Right lung (tissue), 10 donors: ENCODE data around the gene GAGE13. TPM values are rescaled to one million over a fixed set of nuclear protein-coding genes. Genes with fewer than 3 reads are reported as not detected.
"Not testable (repeated sequence)": the region's sequence is repeated elsewhere in the genome, so short reads cannot be mapped to it uniquely, and the experiment has no call there.

ENCODE experiments used
- DNase-seq, 2 donors: peaks; one replicate each; pipeline ENCODE4 v3.0.0-alpha.2; 2013
- long read RNA-seq, 8 donors: transcript quantifications; one replicate each; lab custom pipeline, GENCODE V29; 2026
- polyA plus RNA-seq, 5 donors: library from polyadenylated mRNA; unstranded; fragments of 120-200 nt; gene quantifications; one replicate each; pipeline versions ENCODE4 v1.2.1 to v1.2.3, GENCODE V29; 2013; ENCODE audit warnings: inconsistent platforms in 1 of 5, low replicate concordance in 1 of 5; ENCODE audit not compliant: insufficient read length in 5 of 5, insufficient read depth in 1 of 5

The GAGE13 gene, protein sequence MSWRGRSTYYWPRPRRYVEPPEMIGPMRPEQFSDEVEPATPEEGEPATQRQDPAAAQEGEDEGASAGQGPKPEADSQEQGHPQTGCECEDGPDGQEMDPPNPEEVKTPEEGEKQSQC
- polyA plus RNA-seq = not detected
- long read RNA-seq, donor 1 = 0 reads
- long read RNA-seq, donor 2 = 0 reads
- long read RNA-seq, donor 3 = 0 reads
- long read RNA-seq, donor 4 = 0 reads
- long read RNA-seq, donor 5 = 0 reads
- long read RNA-seq, donor 6 = 0 reads
- long read RNA-seq, donor 7 = 0 reads
- long read RNA-seq, donor 8 = 0 reads

GRCh38 chrX:49331282-49331681, at the start of gene GAGE13:
GAGE13 (plus strand) TSS chrX:49331582; CDS start chrX:49332738, 1,156 bp downstream.
- not testable (repeated sequence) for DNase-seq

DNA sequence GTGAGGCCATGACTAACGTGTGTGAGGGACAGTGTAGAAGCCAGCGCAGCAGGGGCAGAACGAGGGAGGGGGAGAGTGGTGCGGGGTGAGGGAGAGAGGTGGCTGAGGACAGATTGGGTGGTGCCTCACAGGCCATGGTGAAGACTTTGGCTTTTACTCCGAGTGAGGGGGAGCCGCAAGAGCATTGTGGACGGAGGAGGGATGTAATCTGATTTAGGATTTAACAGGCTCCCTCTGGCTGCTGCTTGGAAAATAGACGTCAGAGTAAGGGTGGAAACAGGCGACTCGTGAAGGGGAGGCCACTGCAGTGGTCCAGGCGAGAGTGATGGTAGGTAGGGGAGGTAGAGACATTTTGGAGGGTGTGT, 48.8 kb upstream of the GAGE13 start:
- DNase-seq = peak in 1 of 2 donors; percentile 23

- no peak for DNase-seq
Measured at GRCh38 chrX:49284212-49284611, 47.2 kb upstream of the GAGE13 start.

- no peak for DNase-seq
Measured at GRCh38 chrX:49286136-49286535, 45.2 kb upstream of the GAGE13 start.

DNA sequence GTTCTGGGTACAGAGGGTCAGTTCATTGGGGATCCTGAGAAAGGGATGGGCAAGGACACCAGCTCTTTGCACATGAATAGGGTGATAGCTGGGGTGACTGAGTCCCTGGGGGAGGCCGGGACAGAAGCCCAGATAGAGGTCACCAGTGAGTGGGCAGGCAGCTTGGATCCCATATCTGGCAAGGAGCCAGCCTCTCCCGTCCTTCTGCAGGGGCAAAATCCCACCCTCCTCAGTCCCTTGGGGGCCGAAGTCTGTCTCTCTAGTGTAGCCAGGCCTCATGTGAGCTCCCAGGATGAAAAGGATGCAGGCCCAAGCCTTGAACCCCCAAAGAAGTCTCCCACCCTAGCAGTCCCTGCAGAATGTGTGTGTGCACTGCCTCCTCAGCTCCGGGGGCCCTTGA, 44.8 kb upstream of the GAGE13 start:
- DNase-seq = no peak

GRCh38 chrX:49287665-49288064, 43.7 kb upstream of the GAGE13 start:
- DNase-seq = no peak

DNA sequence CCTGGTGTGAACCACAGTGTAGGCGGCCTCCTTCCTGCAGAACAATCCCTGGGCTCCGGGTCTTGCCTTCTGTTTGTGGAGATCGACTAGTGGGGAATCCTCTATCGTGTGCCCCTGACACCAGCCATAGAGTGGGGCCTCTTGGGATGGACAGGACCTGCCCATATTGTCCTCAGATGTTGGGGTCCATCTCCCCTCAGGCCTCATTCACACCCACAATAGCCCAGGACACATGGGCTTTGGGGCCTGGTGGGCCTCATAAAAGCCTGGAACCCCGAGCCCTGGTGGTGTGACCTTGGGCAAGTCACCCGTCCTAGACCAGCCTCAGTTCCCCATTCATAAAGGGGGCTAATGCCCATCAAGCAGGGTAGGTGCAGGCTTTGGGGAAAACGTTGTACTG, 41.2 kb upstream of the GAGE13 start:
- no peak for DNase-seq

DNA sequence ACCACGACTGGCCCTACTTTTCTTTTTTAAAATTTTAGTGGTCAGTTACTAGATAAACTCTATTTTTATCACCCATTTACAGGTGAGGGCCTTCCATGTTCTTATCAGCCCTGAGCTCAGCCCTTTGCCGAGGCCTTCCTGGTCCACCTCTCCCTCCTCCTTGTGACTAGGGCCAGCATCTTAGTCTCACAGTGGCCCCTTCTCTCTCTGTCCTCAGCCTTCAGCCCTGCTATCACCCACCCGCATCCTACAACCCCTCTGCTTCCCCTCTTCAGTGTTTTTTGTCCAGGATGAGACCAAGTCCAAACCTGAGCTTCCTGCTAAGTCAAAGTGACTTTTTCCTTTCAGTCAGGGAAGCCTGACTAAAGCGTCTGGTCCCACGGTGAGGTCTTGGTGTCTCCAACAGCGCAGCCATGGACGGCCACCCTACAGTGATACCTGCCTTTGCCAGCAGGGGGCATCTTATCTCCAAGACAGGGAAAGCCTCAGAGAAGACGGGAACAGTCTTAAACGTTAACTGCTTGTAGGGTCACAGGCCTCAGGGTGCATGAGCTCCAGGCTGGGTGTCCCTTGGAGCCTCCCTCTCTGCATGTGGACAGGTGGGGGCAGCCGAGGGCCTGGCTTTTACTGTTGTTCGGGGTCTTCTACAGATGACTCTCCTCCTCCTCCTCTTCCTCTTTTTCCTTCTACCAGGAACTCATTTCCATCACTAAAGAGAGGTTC, 39.6 kb upstream of the GAGE13 start:
- DNase-seq = peak in 1 of 2 donors; percentile 41

- DNase-seq = no peak
Measured at GRCh38 chrX:49292400-49293362, 38.7 kb upstream of the GAGE13 start.

GRCh38 chrX:49299293-49299692, 32.1 kb upstream of the GAGE13 start:
- DNase-seq = not testable (repeated sequence)

GRCh38 chrX:49300703-49301102, 30.7 kb upstream of the GAGE13 start:
- no peak for DNase-seq

- no peak for DNase-seq
Measured at GRCh38 chrX:49303346-49303745, 28.0 kb upstream of the GAGE13 start, which contains the start of gene GAGE10. GAGE10 (plus strand) TSS chrX:49303646; CDS start chrX:49304860, 1,214 bp downstream.

- not testable (repeated sequence) for DNase-seq
Measured at GRCh38 chrX:49307775-49308174, 23.6 kb upstream of the GAGE13 start.

- DNase-seq = peak in 1 of 2 donors; percentile 15
Measured at GRCh38 chrX:49308604-49309269, 22.6 kb upstream of the GAGE13 start.

- peak; percentile 26 to 38 for DNase-seq
Measured at GRCh38 chrX:49309401-49309981, 21.9 kb upstream of the GAGE13 start.

- no peak for DNase-seq
Measured at GRCh38 chrX:49310371-49310770, 21.0 kb upstream of the GAGE13 start.

DNA sequence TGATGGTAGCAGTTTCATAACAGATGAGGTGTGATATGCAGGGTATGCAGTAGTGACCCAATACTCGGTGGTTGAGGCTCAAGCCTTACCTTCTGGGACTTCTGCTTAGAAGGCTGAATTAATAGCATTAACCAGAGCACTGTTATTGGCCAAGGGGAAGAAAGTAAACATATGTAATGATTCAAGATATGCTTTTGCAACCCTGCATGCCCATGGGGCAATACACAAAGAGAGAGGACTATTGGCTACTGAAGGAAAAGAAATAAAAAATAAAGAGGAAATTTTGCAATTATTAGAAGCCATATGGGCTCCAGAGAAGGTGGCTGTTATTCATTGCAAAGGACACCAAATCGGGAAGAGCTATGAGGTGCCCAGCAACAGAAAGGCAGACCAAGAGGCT, 19.2 kb upstream of the GAGE13 start:
- no peak for DNase-seq

DNA sequence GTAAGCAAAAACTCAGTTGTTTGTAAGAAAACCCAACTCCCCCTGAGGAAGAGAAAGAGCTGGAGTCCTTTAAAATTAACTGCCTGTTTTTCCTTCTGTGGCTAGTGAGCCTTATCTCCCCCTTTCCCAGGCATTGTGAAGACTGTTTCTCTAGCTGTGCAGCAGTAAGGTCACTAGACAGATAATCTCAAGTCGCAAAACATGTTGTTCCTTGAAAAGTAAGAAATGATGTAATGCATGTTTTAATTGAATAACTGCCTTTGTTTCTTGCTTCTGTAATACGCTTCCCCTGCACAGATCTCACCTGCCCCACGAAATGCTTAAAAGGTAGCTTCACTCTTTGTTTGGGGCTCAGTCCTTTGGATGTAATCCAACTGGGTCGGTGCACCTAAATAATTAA, 15.3 kb upstream of the GAGE13 start:
- no peak for DNase-seq

GRCh38 chrX:49321737-49322136, 9.6 kb upstream of the GAGE13 start, which contains the start of gene GAGE12J:
GAGE12J (plus strand) TSS chrX:49322037; CDS start chrX:49323194, 1,157 bp downstream.
- not testable (repeated sequence) for DNase-seq

DNA sequence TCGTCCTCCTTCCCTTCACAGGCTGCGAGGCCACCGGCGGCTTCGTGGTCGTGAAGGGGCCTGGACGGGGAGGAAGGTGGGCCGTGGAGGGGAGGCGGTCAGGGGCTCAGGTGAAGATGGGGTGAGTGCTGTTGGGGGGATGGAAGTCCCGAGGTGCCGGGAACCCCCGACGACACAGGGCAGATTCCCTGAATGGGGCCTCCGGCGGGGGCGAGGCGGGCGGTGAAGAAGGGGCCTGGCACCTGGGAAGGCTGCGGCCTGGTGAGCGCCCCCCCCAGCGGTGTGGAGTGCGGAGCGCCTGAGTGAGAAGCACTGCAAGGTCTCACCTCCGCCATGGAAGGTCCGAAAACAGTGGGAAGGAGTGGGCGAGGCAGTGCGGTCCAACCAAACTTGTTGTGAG, 9.1 kb upstream of the GAGE13 start:
- not testable (repeated sequence) for DNase-seq

DNA sequence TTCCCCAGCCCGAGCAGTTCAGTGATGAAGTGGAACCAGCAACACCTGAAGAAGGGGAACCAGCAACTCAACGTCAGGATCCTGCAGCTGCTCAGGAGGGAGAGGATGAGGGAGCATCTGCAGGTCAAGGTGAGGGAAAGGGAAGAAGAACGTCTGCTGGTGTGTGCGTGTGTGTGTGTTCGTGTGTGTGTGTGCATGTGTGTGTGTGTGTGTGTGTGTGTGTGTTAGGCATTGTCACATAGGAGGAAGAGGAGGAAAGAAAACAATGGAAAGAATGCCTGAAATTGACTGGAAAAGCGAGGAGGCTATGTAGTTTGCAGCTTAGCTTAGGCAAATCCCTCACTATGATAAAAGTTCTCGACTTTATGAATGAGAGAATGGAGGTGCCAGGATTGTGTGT, 7.6 kb upstream of the GAGE13 start:
- DNase-seq = not testable (repeated sequence)
